ENCODE data around the gene ATXN7L1. TPM values are rescaled to one million over a fixed set of nuclear protein-coding genes. Genes with fewer than 3 reads are reported as not detected.

ATXN7L1 gene
- total and polyA plus RNA-seq, 2 of the 13 experiments (the other 11 are each of a cell fraction or from before 2014, with no cell fraction given), result 4.1 to 7.8 TPM

- no peak for TF ChIP-seq ZBTB39 (CRISPR knock-in tag; IDR thresholded peaks at IDR 0.05)
- no peak for TF ChIP-seq CENPX (CRISPR knock-in tag; IDR thresholded peaks at IDR 0.05)
- no peak for TF ChIP-seq DPF2 (CRISPR knock-in tag; IDR thresholded peaks at IDR 0.05; ENCODE audit: borderline replicate concordance, low read depth)
- TF ChIP-seq, protein P1, sequence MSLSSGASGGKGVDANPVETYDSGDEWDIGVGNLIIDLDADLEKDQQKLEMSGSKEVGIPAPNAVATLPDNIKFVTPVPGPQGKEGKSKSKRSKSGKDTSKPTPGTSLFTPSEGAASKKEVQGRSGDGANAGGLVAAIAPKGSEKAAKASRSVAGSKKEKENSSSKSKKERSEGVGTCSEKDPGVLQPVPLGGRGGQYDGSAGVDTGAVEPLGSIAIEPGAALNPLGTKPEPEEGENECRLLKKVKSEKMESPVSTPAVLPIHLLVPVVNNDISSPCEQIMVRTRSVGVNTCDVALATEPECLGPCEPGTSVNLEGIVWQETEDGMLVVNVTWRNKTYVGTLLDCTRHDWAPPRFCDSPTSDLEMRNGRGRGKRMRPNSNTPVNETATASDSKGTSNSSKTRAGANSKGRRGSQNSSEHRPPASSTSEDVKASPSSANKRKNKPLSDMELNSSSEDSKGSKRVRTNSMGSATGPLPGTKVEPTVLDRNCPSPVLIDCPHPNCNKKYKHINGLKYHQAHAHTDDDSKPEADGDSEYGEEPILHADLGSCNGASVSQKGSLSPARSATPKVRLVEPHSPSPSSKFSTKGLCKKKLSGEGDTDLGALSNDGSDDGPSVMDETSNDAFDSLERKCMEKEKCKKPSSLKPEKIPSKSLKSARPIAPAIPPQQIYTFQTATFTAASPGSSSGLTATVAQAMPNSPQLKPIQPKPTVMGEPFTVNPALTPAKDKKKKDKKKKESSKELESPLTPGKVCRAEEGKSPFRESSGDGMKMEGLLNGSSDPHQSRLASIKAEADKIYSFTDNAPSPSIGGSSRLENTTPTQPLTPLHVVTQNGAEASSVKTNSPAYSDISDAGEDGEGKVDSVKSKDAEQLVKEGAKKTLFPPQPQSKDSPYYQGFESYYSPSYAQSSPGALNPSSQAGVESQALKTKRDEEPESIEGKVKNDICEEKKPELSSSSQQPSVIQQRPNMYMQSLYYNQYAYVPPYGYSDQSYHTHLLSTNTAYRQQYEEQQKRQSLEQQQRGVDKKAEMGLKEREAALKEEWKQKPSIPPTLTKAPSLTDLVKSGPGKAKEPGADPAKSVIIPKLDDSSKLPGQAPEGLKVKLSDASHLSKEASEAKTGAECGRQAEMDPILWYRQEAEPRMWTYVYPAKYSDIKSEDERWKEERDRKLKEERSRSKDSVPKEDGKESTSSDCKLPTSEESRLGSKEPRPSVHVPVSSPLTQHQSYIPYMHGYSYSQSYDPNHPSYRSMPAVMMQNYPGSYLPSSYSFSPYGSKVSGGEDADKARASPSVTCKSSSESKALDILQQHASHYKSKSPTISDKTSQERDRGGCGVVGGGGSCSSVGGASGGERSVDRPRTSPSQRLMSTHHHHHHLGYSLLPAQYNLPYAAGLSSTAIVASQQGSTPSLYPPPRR (CRISPR knock-in tag; IDR thresholded peaks at IDR 0.05; ENCODE audit: borderline replicate concordance), result no peak
- TF ChIP-seq ZNF124 (CRISPR knock-in tag; IDR thresholded peaks at IDR 0.05), result no peak
- TF ChIP-seq TP53 (CRISPR knock-in tag; conservative IDR thresholded peaks at IDR 0.05), result peak; percentile 88; the same call in 1 of the 2 replicates
- TF ChIP-seq THYN1 (CRISPR knock-in tag; IDR thresholded peaks at IDR 0.05; ENCODE audit: borderline replicate concordance, low read depth), result no peak
- TF ChIP-seq SETDB1 (CRISPR knock-in tag; IDR thresholded peaks at IDR 0.05; ENCODE audit: borderline replicate concordance), result no peak
- TF ChIP-seq STAT5B (CRISPR knock-in tag; IDR thresholded peaks at IDR 0.05), result no peak
- TF ChIP-seq ZNF841 (CRISPR knock-in tag; IDR thresholded peaks at IDR 0.05; ENCODE audit: borderline replicate concordance), result no peak
- no peak for TF ChIP-seq RNF2 (conservative IDR thresholded peaks at IDR 0.05; ENCODE audit: low read depth)
- no peak for TF ChIP-seq ZNF282 (IDR thresholded peaks at IDR 0.05; ENCODE audit: partially characterized antibody)
- TF ChIP-seq ELK4 (CRISPR knock-in tag; IDR thresholded peaks at IDR 0.05; ENCODE audit: borderline replicate concordance), result no peak
- TF ChIP-seq, protein P2, sequence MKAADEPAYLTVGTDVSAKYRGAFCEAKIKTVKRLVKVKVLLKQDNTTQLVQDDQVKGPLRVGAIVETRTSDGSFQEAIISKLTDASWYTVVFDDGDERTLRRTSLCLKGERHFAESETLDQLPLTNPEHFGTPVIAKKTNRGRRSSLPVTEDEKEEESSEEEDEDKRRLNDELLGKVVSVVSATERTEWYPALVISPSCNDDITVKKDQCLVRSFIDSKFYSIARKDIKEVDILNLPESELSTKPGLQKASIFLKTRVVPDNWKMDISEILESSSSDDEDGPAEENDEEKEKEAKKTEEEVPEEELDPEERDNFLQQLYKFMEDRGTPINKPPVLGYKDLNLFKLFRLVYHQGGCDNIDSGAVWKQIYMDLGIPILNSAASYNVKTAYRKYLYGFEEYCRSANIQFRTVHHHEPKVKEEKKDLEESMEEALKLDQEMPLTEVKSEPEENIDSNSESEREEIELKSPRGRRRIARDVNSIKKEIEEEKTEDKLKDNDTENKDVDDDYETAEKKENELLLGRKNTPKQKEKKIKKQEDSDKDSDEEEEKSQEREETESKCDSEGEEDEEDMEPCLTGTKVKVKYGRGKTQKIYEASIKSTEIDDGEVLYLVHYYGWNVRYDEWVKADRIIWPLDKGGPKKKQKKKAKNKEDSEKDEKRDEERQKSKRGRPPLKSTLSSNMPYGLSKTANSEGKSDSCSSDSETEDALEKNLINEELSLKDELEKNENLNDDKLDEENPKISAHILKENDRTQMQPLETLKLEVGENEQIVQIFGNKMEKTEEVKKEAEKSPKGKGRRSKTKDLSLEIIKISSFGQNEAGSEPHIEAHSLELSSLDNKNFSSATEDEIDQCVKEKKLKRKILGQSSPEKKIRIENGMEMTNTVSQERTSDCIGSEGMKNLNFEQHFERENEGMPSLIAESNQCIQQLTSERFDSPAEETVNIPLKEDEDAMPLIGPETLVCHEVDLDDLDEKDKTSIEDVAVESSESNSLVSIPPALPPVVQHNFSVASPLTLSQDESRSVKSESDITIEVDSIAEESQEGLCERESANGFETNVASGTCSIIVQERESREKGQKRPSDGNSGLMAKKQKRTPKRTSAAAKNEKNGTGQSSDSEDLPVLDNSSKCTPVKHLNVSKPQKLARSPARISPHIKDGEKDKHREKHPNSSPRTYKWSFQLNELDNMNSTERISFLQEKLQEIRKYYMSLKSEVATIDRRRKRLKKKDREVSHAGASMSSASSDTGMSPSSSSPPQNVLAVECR (CRISPR knock-in tag; IDR thresholded peaks at IDR 0.05; ENCODE audit: borderline replicate concordance), result peak; percentile 88
- TF ChIP-seq ZNF580 (CRISPR knock-in tag; IDR thresholded peaks at IDR 0.05; ENCODE audit: borderline replicate concordance, low read depth), result 0 out of 2 replicates have a peak, but pooled peaks have one; percentile 32
- no peak for TF ChIP-seq NFYB (CRISPR knock-in tag; IDR thresholded peaks at IDR 0.05)
Observed at GRCh38 chr7:105581066-105581811, 295.2 kb downstream of the ATXN7L1 start, which contains the start of gene EFCAB10 (continued).
